Measurements from ENCODE around the gene KRTAP12-3. TPM values are rescaled to one million over a fixed set of nuclear protein-coding genes. Genes with fewer than 3 reads are reported as not detected.
"Not testable (repeated sequence)": the region's sequence is repeated elsewhere in the genome, so short reads cannot be mapped to it uniquely, and the experiment has no call there.

The KRTAP12-3 gene
- total RNA-seq, 1 donor from 2014 or later = not detected

GRCh38 chr21:44636209-44637017 is 21.3 kb upstream of the KRTAP12-3 start:
- Mint-ChIP-seq H3K27me3 (ENCODE audit: low read depth) (peaks cover 2% of the 10 kb centered on the region), H3K27ac (no peak overlapping the region), H3K36me3 (ENCODE audit: low read depth) (no peaks in the 10 kb centered on the region), H3K9me3 (peaks cover 31% of the 10 kb centered on the region), H3K4me1 (ENCODE audit: low read depth) (no peaks in the 10 kb centered on the region), H3K4me3 (ENCODE audit: low read depth) (no peak overlapping the region)
- no peak for DNase-seq (ENCODE audit: low spot score)
- intact Hi-C loops (cut with micrococcal nuclease) = no loop called here

GRCh38 chr21:44637018-44637850 is 20.5 kb upstream of the KRTAP12-3 start, which contains the start of gene KRTAP10-10:
Gene KRTAP10-10 (plus strand): TSS chr21:44637356. CDS start chr21:44637418, 62 bp downstream.
- Mint-ChIP-seq H3K4me1 (ENCODE audit: low read depth) (no peaks in the 10 kb centered on the region), H3K27ac (no peak within 1 kb of the TSS), H3K4me3 (ENCODE audit: low read depth) (no peak within 1 kb of the TSS), H3K36me3 (ENCODE audit: low read depth) (no peaks in the 10 kb centered on the region), H3K9me3 (peaks cover 31% of the 10 kb centered on the region), H3K27me3 (ENCODE audit: low read depth) (peaks cover 2% of the 10 kb centered on the region)
- no peak for DNase-seq (ENCODE audit: low spot score)
- intact Hi-C loops (cut with micrococcal nuclease) = no loop called here

- H3K4me1 Mint-ChIP-seq (ENCODE audit: low read depth); H3K27ac Mint-ChIP-seq; H3K27me3 Mint-ChIP-seq (ENCODE audit: low read depth); DNase-seq (ENCODE audit: low spot score); H3K4me3 Mint-ChIP-seq (ENCODE audit: low read depth); H3K36me3 Mint-ChIP-seq (ENCODE audit: low read depth); intact Hi-C loops (cut with micrococcal nuclease): not testable (repeated sequence)
- peaks cover 29% of the 10 kb centered on the region for H3K9me3 Mint-ChIP-seq
Measured at GRCh38 chr21:44637851-44638348, 19.8 kb upstream of the KRTAP12-3 start.

GRCh38 chr21:44638506-44639330 is 19.0 kb upstream of the KRTAP12-3 start:
- H3K4me3 Mint-ChIP-seq (ENCODE audit: low read depth); H3K27ac Mint-ChIP-seq; intact Hi-C loops (cut with micrococcal nuclease); H3K4me1 Mint-ChIP-seq (ENCODE audit: low read depth); H3K27me3 Mint-ChIP-seq (ENCODE audit: low read depth); DNase-seq (ENCODE audit: low spot score); H3K36me3 Mint-ChIP-seq (ENCODE audit: low read depth): not testable (repeated sequence)
- peaks cover 29% of the 10 kb centered on the region for H3K9me3 Mint-ChIP-seq

- peaks cover 35% of the 10 kb centered on the region for H3K9me3 Mint-ChIP-seq
- DNase-seq (ENCODE audit: low spot score) = no peak
- H3K27ac Mint-ChIP-seq = no peak overlapping the region
- H3K4me3 Mint-ChIP-seq (ENCODE audit: low read depth) = no peak overlapping the region
- H3K4me1 Mint-ChIP-seq (ENCODE audit: low read depth) = no peaks in the 10 kb centered on the region
- H3K36me3 Mint-ChIP-seq (ENCODE audit: low read depth) = no peaks in the 10 kb centered on the region
- peaks cover 2% of the 10 kb centered on the region for H3K27me3 Mint-ChIP-seq (ENCODE audit: low read depth)
- intact Hi-C loops (cut with micrococcal nuclease) = no loop called here
Measured at GRCh38 chr21:44639331-44639655, 18.4 kb upstream of the KRTAP12-3 start.

- H3K4me3 Mint-ChIP-seq (ENCODE audit: low read depth) = no peak overlapping the region
- no peak for DNase-seq (ENCODE audit: low spot score)
- no peaks in the 10 kb centered on the region for H3K36me3 Mint-ChIP-seq (ENCODE audit: low read depth)
- intact Hi-C loops (cut with micrococcal nuclease) = no loop called here
- peaks cover 44% of the 10 kb centered on the region for H3K9me3 Mint-ChIP-seq
- H3K4me1 Mint-ChIP-seq (ENCODE audit: low read depth) = no peaks in the 10 kb centered on the region
- no peaks in the 10 kb centered on the region for H3K27me3 Mint-ChIP-seq (ENCODE audit: low read depth)
- no peak overlapping the region for H3K27ac Mint-ChIP-seq
Measured at GRCh38 chr21:44640761-44641160, 17.0 kb upstream of the KRTAP12-3 start.

- peaks cover 44% of the 10 kb centered on the region for H3K9me3 Mint-ChIP-seq
- no peak overlapping the region for H3K27ac Mint-ChIP-seq
- no peaks in the 10 kb centered on the region for H3K36me3 Mint-ChIP-seq (ENCODE audit: low read depth)
- no peaks in the 10 kb centered on the region for H3K4me1 Mint-ChIP-seq (ENCODE audit: low read depth)
- DNase-seq (ENCODE audit: low spot score) = no peak
- intact Hi-C loops (cut with micrococcal nuclease) = no loop called here
- H3K27me3 Mint-ChIP-seq (ENCODE audit: low read depth) = no peaks in the 10 kb centered on the region
- H3K4me3 Mint-ChIP-seq (ENCODE audit: low read depth) = no peak overlapping the region
Measured at GRCh38 chr21:44643741-44644310, 13.9 kb upstream of the KRTAP12-3 start.

GRCh38 chr21:44644878-44645277 is 12.9 kb upstream of the KRTAP12-3 start:
- Mint-ChIP-seq H3K36me3 (ENCODE audit: low read depth) (no peaks in the 10 kb centered on the region), H3K9me3 (peaks cover 41% of the 10 kb centered on the region), H3K27me3 (ENCODE audit: low read depth) (no peaks in the 10 kb centered on the region), H3K27ac (no peak overlapping the region), H3K4me3 (ENCODE audit: low read depth) (no peak overlapping the region), H3K4me1 (ENCODE audit: low read depth) (no peaks in the 10 kb centered on the region)
- intact Hi-C loops (cut with micrococcal nuclease) = no loop called here
- DNase-seq (ENCODE audit: low spot score) = no peak

- H3K36me3 Mint-ChIP-seq (ENCODE audit: low read depth); H3K4me1 Mint-ChIP-seq (ENCODE audit: low read depth); H3K27me3 Mint-ChIP-seq (ENCODE audit: low read depth); DNase-seq (ENCODE audit: low spot score); H3K4me3 Mint-ChIP-seq (ENCODE audit: low read depth); H3K27ac Mint-ChIP-seq; intact Hi-C loops (cut with micrococcal nuclease): not testable (repeated sequence)
- peaks cover 28% of the 10 kb centered on the region for H3K9me3 Mint-ChIP-seq
Measured at GRCh38 chr21:44646366-44647221, 11.1 kb upstream of the KRTAP12-3 start, which contains the start of gene KRTAP10-11. Gene KRTAP10-11 (plus strand): TSS chr21:44646414. CDS start chr21:44646459, 45 bp downstream.

GRCh38 chr21:44647222-44647552 is 10.5 kb upstream of the KRTAP12-3 start:
- H3K36me3 Mint-ChIP-seq (ENCODE audit: low read depth) = no peaks in the 10 kb centered on the region
- intact Hi-C loops (cut with micrococcal nuclease) = no loop called here
- H3K27me3 Mint-ChIP-seq (ENCODE audit: low read depth) = no peaks in the 10 kb centered on the region
- no peak for DNase-seq (ENCODE audit: low spot score)
- no peaks in the 10 kb centered on the region for H3K4me1 Mint-ChIP-seq (ENCODE audit: low read depth)
- no peak overlapping the region for H3K27ac Mint-ChIP-seq
- peaks cover 22% of the 10 kb centered on the region for H3K9me3 Mint-ChIP-seq
- no peak overlapping the region for H3K4me3 Mint-ChIP-seq (ENCODE audit: low read depth)

- Mint-ChIP-seq H3K4me1 (ENCODE audit: low read depth) (peaks cover 2% of the 10 kb centered on the region), H3K4me3 (ENCODE audit: low read depth) (no peak overlapping the region), H3K9me3 (peaks cover 15% of the 10 kb centered on the region), H3K27me3 (ENCODE audit: low read depth) (no peaks in the 10 kb centered on the region), H3K36me3 (ENCODE audit: low read depth) (peaks cover 2% of the 10 kb centered on the region), H3K27ac (no peak overlapping the region)
- no peak for DNase-seq (ENCODE audit: low spot score)
- intact Hi-C loops (cut with micrococcal nuclease) = no loop called here
Measured at GRCh38 chr21:44648557-44649311, 9.0 kb upstream of the KRTAP12-3 start.
